ENCODE results near the gene MMRN2.
"Not testable (repeated sequence)": the region's sequence is repeated elsewhere in the genome, so short reads cannot be mapped to it uniquely, and the experiment has no call there.

DNA sequence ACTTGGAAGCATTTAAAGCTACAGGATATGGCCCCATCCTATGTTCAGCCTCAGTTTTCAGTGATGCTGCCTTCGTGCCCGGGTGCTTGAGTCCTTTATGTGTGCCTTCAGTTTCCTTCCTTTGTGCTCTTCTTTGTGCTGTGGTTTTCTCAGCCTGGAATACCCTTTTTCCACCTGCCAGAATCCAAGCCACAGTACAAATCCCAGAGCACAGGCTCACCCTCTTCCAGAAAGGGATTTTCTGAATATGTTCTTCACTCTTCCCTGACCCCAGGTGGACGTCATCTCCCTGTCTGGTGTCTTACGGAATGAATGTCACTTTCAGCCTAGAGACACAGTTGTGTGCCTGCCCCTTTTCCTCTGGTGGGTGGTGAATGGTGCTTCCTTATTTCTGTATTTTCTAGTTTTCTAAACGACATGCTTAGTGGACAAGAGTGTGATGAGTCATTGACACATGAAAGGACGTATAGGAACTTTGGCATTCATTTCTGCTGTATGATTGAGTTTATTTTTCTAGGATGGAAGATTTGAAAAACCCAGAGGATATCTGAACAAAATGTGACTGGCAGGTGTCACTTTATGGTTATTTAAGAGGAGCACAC lies 42.5 kb upstream of the MMRN2 start:
- TF ChIP-seq, protein P1, sequence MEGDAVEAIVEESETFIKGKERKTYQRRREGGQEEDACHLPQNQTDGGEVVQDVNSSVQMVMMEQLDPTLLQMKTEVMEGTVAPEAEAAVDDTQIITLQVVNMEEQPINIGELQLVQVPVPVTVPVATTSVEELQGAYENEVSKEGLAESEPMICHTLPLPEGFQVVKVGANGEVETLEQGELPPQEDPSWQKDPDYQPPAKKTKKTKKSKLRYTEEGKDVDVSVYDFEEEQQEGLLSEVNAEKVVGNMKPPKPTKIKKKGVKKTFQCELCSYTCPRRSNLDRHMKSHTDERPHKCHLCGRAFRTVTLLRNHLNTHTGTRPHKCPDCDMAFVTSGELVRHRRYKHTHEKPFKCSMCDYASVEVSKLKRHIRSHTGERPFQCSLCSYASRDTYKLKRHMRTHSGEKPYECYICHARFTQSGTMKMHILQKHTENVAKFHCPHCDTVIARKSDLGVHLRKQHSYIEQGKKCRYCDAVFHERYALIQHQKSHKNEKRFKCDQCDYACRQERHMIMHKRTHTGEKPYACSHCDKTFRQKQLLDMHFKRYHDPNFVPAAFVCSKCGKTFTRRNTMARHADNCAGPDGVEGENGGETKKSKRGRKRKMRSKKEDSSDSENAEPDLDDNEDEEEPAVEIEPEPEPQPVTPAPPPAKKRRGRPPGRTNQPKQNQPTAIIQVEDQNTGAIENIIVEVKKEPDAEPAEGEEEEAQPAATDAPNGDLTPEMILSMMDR (IDR thresholded peaks at IDR 0.05), result not testable (repeated sequence)
- not testable (repeated sequence) for TF ChIP-seq ESRRA (CRISPR knock-in tag; IDR thresholded peaks at IDR 0.05; ENCODE audit: borderline replicate concordance); IRF2 (CRISPR knock-in tag; IDR thresholded peaks at IDR 0.05; ENCODE audit: borderline replicate concordance, low read depth); RELA (CRISPR knock-in tag; IDR thresholded peaks at IDR 0.05; ENCODE audit: borderline replicate concordance); JUN (CRISPR knock-in tag; IDR thresholded peaks at IDR 0.05); ZNF232 (CRISPR knock-in tag; IDR thresholded peaks at IDR 0.05)
- TF ChIP-seq, protein P2, sequence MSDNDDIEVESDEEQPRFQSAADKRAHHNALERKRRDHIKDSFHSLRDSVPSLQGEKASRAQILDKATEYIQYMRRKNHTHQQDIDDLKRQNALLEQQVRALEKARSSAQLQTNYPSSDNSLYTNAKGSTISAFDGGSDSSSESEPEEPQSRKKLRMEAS (CRISPR knock-in tag; IDR thresholded peaks at IDR 0.05), result not testable (repeated sequence)
- TF ChIP-seq, protein P3, sequence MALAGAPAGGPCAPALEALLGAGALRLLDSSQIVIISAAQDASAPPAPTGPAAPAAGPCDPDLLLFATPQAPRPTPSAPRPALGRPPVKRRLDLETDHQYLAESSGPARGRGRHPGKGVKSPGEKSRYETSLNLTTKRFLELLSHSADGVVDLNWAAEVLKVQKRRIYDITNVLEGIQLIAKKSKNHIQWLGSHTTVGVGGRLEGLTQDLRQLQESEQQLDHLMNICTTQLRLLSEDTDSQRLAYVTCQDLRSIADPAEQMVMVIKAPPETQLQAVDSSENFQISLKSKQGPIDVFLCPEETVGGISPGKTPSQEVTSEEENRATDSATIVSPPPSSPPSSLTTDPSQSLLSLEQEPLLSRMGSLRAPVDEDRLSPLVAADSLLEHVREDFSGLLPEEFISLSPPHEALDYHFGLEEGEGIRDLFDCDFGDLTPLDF (CRISPR knock-in tag; IDR thresholded peaks at IDR 0.05), result not testable (repeated sequence)
- TF ChIP-seq, protein P4, sequence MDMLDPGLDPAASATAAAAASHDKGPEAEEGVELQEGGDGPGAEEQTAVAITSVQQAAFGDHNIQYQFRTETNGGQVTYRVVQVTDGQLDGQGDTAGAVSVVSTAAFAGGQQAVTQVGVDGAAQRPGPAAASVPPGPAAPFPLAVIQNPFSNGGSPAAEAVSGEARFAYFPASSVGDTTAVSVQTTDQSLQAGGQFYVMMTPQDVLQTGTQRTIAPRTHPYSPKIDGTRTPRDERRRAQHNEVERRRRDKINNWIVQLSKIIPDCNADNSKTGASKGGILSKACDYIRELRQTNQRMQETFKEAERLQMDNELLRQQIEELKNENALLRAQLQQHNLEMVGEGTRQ (CRISPR knock-in tag; IDR thresholded peaks at IDR 0.05), result not testable (repeated sequence)
